ENCODE measurements around the gene CSK. TPM values are rescaled to one million over a fixed set of nuclear protein-coding genes. Genes with fewer than 3 reads are reported as not detected.

CSK gene
- polyA plus RNA-seq, 4 donors: 39.4 to 76.8 (median 53.2) TPM

DNA sequence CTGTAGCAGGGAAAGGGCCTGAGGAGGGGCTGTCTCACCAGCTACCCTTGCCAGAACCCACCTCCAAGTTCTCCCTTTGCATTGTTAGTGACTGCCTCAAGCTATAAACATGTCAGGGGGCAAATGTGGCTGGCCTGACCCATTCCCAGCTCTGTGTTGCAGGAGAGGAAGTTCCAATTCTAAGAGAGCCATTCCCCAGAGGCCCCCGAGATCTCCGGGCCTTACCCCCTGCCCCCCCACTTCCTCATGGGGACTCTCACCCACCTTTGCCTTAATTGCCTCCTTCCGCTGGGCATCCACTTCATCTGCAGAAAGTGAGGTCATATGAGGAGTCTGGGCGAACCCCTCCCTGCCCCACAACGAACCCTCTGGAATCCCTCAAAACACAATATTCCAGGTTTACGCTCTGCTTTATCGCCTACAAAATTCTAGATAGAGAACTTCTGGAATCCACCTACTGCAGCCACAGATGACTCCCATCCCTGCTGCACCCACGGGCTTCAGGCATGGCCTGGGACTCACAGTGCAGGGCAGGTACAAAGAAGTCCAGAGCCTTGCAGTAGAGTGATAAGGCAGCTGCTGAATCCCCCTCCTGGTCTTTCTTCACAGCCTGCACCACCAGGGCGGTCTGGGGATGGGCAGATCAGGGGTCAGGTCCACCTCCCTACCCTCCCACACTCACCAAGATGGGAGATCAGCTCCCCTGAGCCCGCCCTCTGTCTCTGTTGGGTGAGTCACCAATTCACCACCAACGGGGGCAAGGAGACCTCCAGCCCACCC is 57.1 kb downstream of the CSK start:
- no peaks in the 10 kb centered on the region for H3K9me3 ChIP-seq (ENCODE audit: control insufficient read depth in 2 of 2, insufficient read depth in 1 of 2, low read depth in 1 of 2, low read length in 1 of 2)
- H3K4me1 ChIP-seq (ENCODE audit: control insufficient read depth in 3 of 3, insufficient read depth in 2 of 3, low read depth in 1 of 3, low read length in 2 of 3): peaks cover 2 to 37% (median 3%) of the 10 kb centered on the region in 3 donors
- no peaks in the 10 kb centered on the region for H3K27me3 ChIP-seq (ENCODE audit: control insufficient read depth in 3 of 3, insufficient read depth in 3 of 3, low read length in 3 of 3)
- DNase-seq (no peak), FAIRE-seq (no peak)
- WGBS, 3 donors: 81 to 84% (median 84%) methylated on average over 11 of the region's 11 CpGs
- peaks cover 2 to 70% (median 9%) of the 10 kb centered on the region in 3 donors for H3K36me3 ChIP-seq (ENCODE audit: control insufficient read depth in 3 of 3, insufficient read depth in 2 of 3, low read depth in 1 of 3, low read length in 3 of 3)
- H3K4me3 ChIP-seq (ENCODE audit: low read depth in 1 of 3, low read length in 3 of 3): no peak overlapping the region
- no peak overlapping the region for H3K27ac ChIP-seq (ENCODE audit: low read depth in 1 of 3, low read length in 2 of 3)

GRCh38 chr15:74839526-74840395 is 57.9 kb downstream of the CSK start:
- Histone ChIP-seq H3K4me3 (ENCODE audit: low read depth in 1 of 3, low read length in 3 of 3) (no peak overlapping the region), H3K4me1 (ENCODE audit: control insufficient read depth in 3 of 3, insufficient read depth in 2 of 3, low read depth in 1 of 3, low read length in 2 of 3) (peaks cover 2 to 44% (median 4%) of the 10 kb centered on the region in 3 donors), H3K36me3 (ENCODE audit: control insufficient read depth in 3 of 3, insufficient read depth in 2 of 3, low read depth in 1 of 3, low read length in 3 of 3) (peaks cover 2 to 78% (median 9%) of the 10 kb centered on the region in 3 donors), H3K9me3 (ENCODE audit: control insufficient read depth in 2 of 2, insufficient read depth in 1 of 2, low read depth in 1 of 2, low read length in 1 of 2) (no peaks in the 10 kb centered on the region), H3K27ac (ENCODE audit: low read depth in 1 of 3, low read length in 2 of 3) (no peak overlapping the region), H3K27me3 (ENCODE audit: control insufficient read depth in 3 of 3, insufficient read depth in 3 of 3, low read length in 3 of 3) (no peaks in the 10 kb centered on the region)
- no peak for DNase-seq
- no peak for FAIRE-seq
- WGBS, 3 donors: 76 to 83% (median 79%) methylated on average over 27 to 31 of the region's 31 CpGs

GRCh38 chr15:74840851-74841775 is 59.2 kb downstream of the CSK start:
- DNase-seq (peak in 1 of 2 donors; percentile 47), FAIRE-seq (no peak)
- peak overlapping the region in 2 of 3 donors; percentile 71 to 98 for H3K4me3 ChIP-seq (ENCODE audit: low read depth in 1 of 3, low read length in 3 of 3)
- WGBS, 3 donors: 40 to 71% (median 53%) methylated on average over 8 to 9 of the region's 9 CpGs
- H3K36me3 ChIP-seq (ENCODE audit: control insufficient read depth in 3 of 3, insufficient read depth in 2 of 3, low read depth in 1 of 3, low read length in 3 of 3): peaks cover 2 to 82% (median 12%) of the 10 kb centered on the region in 3 donors
- H3K4me1 ChIP-seq (ENCODE audit: control insufficient read depth in 3 of 3, insufficient read depth in 2 of 3, low read depth in 1 of 3, low read length in 2 of 3): peaks cover 2 to 44% (median 4%) of the 10 kb centered on the region in 3 donors
- no peaks in the 10 kb centered on the region for H3K9me3 ChIP-seq (ENCODE audit: control insufficient read depth in 2 of 2, insufficient read depth in 1 of 2, low read depth in 1 of 2, low read length in 1 of 2)
- H3K27me3 ChIP-seq (ENCODE audit: control insufficient read depth in 3 of 3, insufficient read depth in 3 of 3, low read length in 3 of 3): no peaks in the 10 kb centered on the region
- H3K27ac ChIP-seq (ENCODE audit: low read depth in 1 of 3, low read length in 2 of 3): peak overlapping the region in 2 of 3 donors; percentile 12 to 23

GRCh38 chr15:74841891-74842373 is 60.1 kb downstream of the CSK start:
- WGBS, 3 donors: 25 to 66% (median 63%) methylated on average over 12 to 14 of the region's 14 CpGs
- Histone ChIP-seq H3K27me3 (ENCODE audit: control insufficient read depth in 3 of 3, insufficient read depth in 3 of 3, low read length in 3 of 3) (no peaks in the 10 kb centered on the region), H3K36me3 (ENCODE audit: control insufficient read depth in 3 of 3, insufficient read depth in 2 of 3, low read depth in 1 of 3, low read length in 3 of 3) (peaks cover 2 to 80% (median 8%) of the 10 kb centered on the region in 3 donors), H3K27ac (ENCODE audit: low read depth in 1 of 3, low read length in 2 of 3) (peak overlapping the region; percentile 34 to 97 (median 87)), H3K4me3 (ENCODE audit: low read depth in 1 of 3, low read length in 3 of 3) (peak overlapping the region in 2 of 3 donors; percentile 71 to 98), H3K4me1 (ENCODE audit: control insufficient read depth in 3 of 3, insufficient read depth in 2 of 3, low read depth in 1 of 3, low read length in 2 of 3) (peaks cover 2 to 44% (median 4%) of the 10 kb centered on the region in 3 donors), H3K9me3 (ENCODE audit: control insufficient read depth in 2 of 2, insufficient read depth in 1 of 2, low read depth in 1 of 2, low read length in 1 of 2) (no peaks in the 10 kb centered on the region)
- peak; percentile 67 to 79 for DNase-seq
- no peak for FAIRE-seq

DNA sequence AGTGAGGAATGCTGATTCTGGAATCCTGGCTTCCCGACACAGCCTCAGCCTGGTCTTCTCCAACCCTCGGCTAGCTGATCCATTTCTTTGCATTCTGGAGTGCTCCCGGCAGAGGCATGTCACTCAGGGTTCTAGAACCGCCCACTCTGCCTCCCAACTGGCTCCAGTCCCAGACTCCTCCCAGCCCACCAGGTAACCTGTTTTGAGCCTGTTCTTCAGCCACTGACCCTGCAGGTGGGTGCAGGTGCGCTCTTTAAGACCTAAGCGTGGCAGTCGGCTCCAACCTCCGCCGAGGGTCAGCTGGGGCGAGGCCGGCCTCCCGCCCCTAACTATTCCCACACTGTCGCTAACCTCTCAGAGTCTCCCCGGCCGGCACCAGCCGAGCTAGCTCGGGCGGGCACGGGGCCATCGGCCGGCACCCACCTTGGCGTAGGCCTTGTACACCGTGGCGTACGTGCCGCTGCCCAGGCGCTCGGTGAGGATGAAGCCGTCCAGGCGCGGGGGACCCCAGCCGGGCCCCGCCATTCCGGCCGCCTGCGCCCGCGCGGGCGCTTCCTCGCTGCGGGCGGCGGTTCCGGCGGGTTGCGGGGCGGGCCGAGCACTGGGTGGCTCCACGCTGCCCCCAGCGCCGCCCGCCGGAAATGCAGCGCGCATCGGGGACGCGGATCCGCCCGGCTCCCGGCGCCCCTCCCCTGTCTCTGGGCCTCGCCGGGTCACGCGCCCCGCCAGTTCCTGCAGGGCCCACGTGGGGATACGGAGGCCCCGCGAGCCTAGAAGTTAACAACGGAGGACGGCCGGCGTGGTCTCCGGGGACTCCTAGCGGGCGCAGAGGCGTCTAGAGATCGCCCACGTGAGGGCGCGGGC is 60.9 kb downstream of the CSK start, which contains the start of gene ULK3:
Gene ULK3, minus strand, starts transcription at position 576 of the 864 bp plus-strand sequence. Its CDS starts 51 bp downstream, at position 525.
- Histone ChIP-seq H3K4me1 (ENCODE audit: control insufficient read depth in 3 of 3, insufficient read depth in 2 of 3, low read depth in 1 of 3, low read length in 2 of 3) (peaks cover 2 to 44% (median 4%) of the 10 kb centered on the region in 3 donors), H3K9me3 (ENCODE audit: control insufficient read depth in 2 of 2, insufficient read depth in 1 of 2, low read depth in 1 of 2, low read length in 1 of 2) (no peaks in the 10 kb centered on the region)

GRCh38 chr15:74843445-74843828 is 61.6 kb downstream of the CSK start:
- WGBS, 3 donors: 13 to 19% (median 16%) methylated on average over 16 to 18 of the region's 18 CpGs
- H3K4me3 ChIP-seq (ENCODE audit: low read depth in 1 of 3, low read length in 3 of 3): peak overlapping the region; percentile 30 to 47 (median 36)
- peaks cover 2 to 44% (median 4%) of the 10 kb centered on the region in 3 donors for H3K4me1 ChIP-seq (ENCODE audit: control insufficient read depth in 3 of 3, insufficient read depth in 2 of 3, low read depth in 1 of 3, low read length in 2 of 3)
- H3K27me3 ChIP-seq (ENCODE audit: control insufficient read depth in 3 of 3, insufficient read depth in 3 of 3, low read length in 3 of 3): no peaks in the 10 kb centered on the region
- FAIRE-seq (no peak), DNase-seq (no peak)
- peaks cover 6 to 80% (median 16%) of the 10 kb centered on the region in 3 donors for H3K36me3 ChIP-seq (ENCODE audit: control insufficient read depth in 3 of 3, insufficient read depth in 2 of 3, low read depth in 1 of 3, low read length in 3 of 3)
- peak overlapping the region; percentile 54 to 89 (median 86) for H3K27ac ChIP-seq (ENCODE audit: low read depth in 1 of 3, low read length in 2 of 3)
- H3K9me3 ChIP-seq (ENCODE audit: control insufficient read depth in 2 of 2, insufficient read depth in 1 of 2, low read depth in 1 of 2, low read length in 1 of 2): no peaks in the 10 kb centered on the region

More for the DNA sequence above, 60.9 kb downstream of the CSK start, which contains the start of gene ULK3:
- FAIRE-seq: no peak
- peak within 1 kb of the TSS; percentile 71 to 98 (median 82) for H3K4me3 ChIP-seq (ENCODE audit: low read depth in 1 of 3, low read length in 3 of 3)
- no peaks in the 10 kb centered on the region for H3K27me3 ChIP-seq (ENCODE audit: control insufficient read depth in 3 of 3, insufficient read depth in 3 of 3, low read length in 3 of 3)
- H3K36me3 ChIP-seq (ENCODE audit: control insufficient read depth in 3 of 3, insufficient read depth in 2 of 3, low read depth in 1 of 3, low read length in 3 of 3): peaks cover 8 to 80% (median 11%) of the 10 kb centered on the region in 3 donors
- peak; percentile 93 to 96 for DNase-seq
- peak within 1 kb of the TSS; percentile 79 to 97 (median 87) for H3K27ac ChIP-seq (ENCODE audit: low read depth in 1 of 3, low read length in 2 of 3)
- 0 to 1% (median 1%) methylated on average over 63 to 84 of the region's 84 CpGs for WGBS, 3 donors

GRCh38 chr15:74843891-74844299 is 62.0 kb downstream of the CSK start:
- Histone ChIP-seq H3K4me3 (ENCODE audit: low read depth in 1 of 3, low read length in 3 of 3) (no peak overlapping the region), H3K27ac (ENCODE audit: low read depth in 1 of 3, low read length in 2 of 3) (peak overlapping the region in 2 of 3 donors; percentile 86 to 89), H3K4me1 (ENCODE audit: control insufficient read depth in 3 of 3, insufficient read depth in 2 of 3, low read depth in 1 of 3, low read length in 2 of 3) (peaks cover 2 to 44% (median 4%) of the 10 kb centered on the region in 3 donors), H3K27me3 (ENCODE audit: control insufficient read depth in 3 of 3, insufficient read depth in 3 of 3, low read length in 3 of 3) (no peaks in the 10 kb centered on the region), H3K36me3 (ENCODE audit: control insufficient read depth in 3 of 3, insufficient read depth in 2 of 3, low read depth in 1 of 3, low read length in 3 of 3) (peaks cover 11 to 80% (median 20%) of the 10 kb centered on the region in 3 donors), H3K9me3 (ENCODE audit: control insufficient read depth in 2 of 2, insufficient read depth in 1 of 2, low read depth in 1 of 2, low read length in 1 of 2) (no peaks in the 10 kb centered on the region)
- 39 to 55% (median 51%) methylated on average over 12 of the region's 12 CpGs for WGBS, 3 donors
- DNase-seq: no peak
- FAIRE-seq: no peak

Measured in small intestine (tissue), 7 donors.